GM18505 (cell line): ENCODE data around the gene KAT14.

ENCODE experiments used
- ATAC-seq: cut with Tn5 transposase; IDR thresholded peaks from one replicate; pipeline ENCODE4 v1.9.1; 2021; ENCODE audit not compliant: unreplicated experiment
- POLR2A ChIP-seq: IDR thresholded peaks from 4 replicates; pipeline ENCODE4 v1.6.1; 2011; ENCODE audit warnings: borderline replicate concordance; ENCODE audit not compliant: insufficient read depth, insufficient read length; ENCODE audit errors: extremely low read depth

Gene KAT14

GRCh38 chr20:18132663-18133062, 5.0 kb upstream of the KAT14 start:
- TF ChIP-seq POLR2A, result no peak
- ATAC-seq, result no peak

- no peak for ATAC-seq
- no peak for TF ChIP-seq POLR2A
These were observed 3.7 kb upstream of the KAT14 start for GRCh38 chr20:18133962-18134361.

GRCh38 chr20:18138266-18138582, 561 bp downstream of the KAT14 start:
- peak; percentile 34 for ATAC-seq
- no peak for TF ChIP-seq POLR2A

GRCh38 chr20:18138639-18139583, 1.2 kb downstream of the KAT14 start:
- TF ChIP-seq POLR2A, result no peak
- no peak for ATAC-seq

GRCh38 chr20:18139832-18140231, 2.2 kb downstream of the KAT14 start:
- TF ChIP-seq POLR2A, result no peak
- ATAC-seq, result no peak

GRCh38 chr20:18144541-18145099, 7.0 kb downstream of the KAT14 start:
- no peak for TF ChIP-seq POLR2A
- ATAC-seq, result no peak

- no peak for TF ChIP-seq POLR2A
- ATAC-seq, result no peak
These were observed 16.7 kb downstream of the KAT14 start for GRCh38 chr20:18154342-18154741.

GRCh38 chr20:18156045-18156444, 18.4 kb downstream of the KAT14 start:
- no peak for ATAC-seq
- no peak for TF ChIP-seq POLR2A

- no peak for ATAC-seq
- TF ChIP-seq POLR2A, result no peak
These were observed 26.7 kb downstream of the KAT14 start for GRCh38 chr20:18164356-18164755.

- TF ChIP-seq POLR2A, result no peak
- no peak for ATAC-seq
These were observed 27.9 kb downstream of the KAT14 start for GRCh38 chr20:18165553-18165952.

GRCh38 chr20:18166241-18166881, 28.7 kb downstream of the KAT14 start:
- TF ChIP-seq POLR2A, result no peak
- no peak for ATAC-seq

- TF ChIP-seq POLR2A, result no peak
These were observed 29.3 kb downstream of the KAT14 start for GRCh38 chr20:18166950-18167349.

GRCh38 chr20:18172379-18172778, 34.7 kb downstream of the KAT14 start:
- no peak for TF ChIP-seq POLR2A
- no peak for ATAC-seq

More at GRCh38 chr20:18166950-18167349, 29.3 kb downstream of the KAT14 start:
- ATAC-seq, result no peak
